K562 (cell line): ENCODE data around the gene HMSD.

Experiments
- EGR1 ChIP-seq: fragments of 450-650 bp; conservative IDR thresholded peaks from 2 replicates; pipeline ENCODE4 v1.6.1; 2017; ENCODE audit warnings: mild to moderate bottlenecking
- FOS ChIP-seq: IDR thresholded peaks from 3 replicates; pipeline ENCODE4 v1.6.1; 2011; ENCODE audit not compliant: insufficient read length; ENCODE audit errors: extremely low read depth
- FOXP1 ChIP-seq: sonication (generic); formaldehyde crosslinking; IDR thresholded peaks from 2 replicates; pipeline ENCODE4 v1.8.0; 2022; ENCODE audit warnings: mild to moderate bottlenecking, missing genetic modification reagents
- L3MBTL2 ChIP-seq: fragments of 450-650 bp; IDR thresholded peaks from 2 replicates; pipeline ENCODE4 v1.6.1; 2016; ENCODE audit warnings: mild to moderate bottlenecking, moderate library complexity
- NUFIP1 ChIP-seq: fragments of 450-650 bp; IDR thresholded peaks from 2 replicates; pipeline ENCODE4 v1.6.1; 2018; ENCODE audit not compliant: partially characterized antibody
- RFX5 ChIP-seq: IDR thresholded peaks from 2 replicates; pipeline ENCODE4 v1.6.1; 2011; ENCODE audit warnings: low read depth, mild to moderate bottlenecking, improper control_type of control experiment, low read length
- SMARCA5 ChIP-seq: fragments of 450-650 bp; IDR thresholded peaks from 2 replicates; pipeline ENCODE4 v1.6.1; 2016
- TBL1XR1 ChIP-seq, 2 experiments: IDR thresholded peaks; 2 replicates each; pipeline ENCODE4 v1.6.1; 2012; ENCODE audit warnings: improper control_type of control experiment in 2 of 2, low read length in 2 of 2, mild to moderate bottlenecking in 1 of 2
- TF ChIP-seq, protein P1 (sequence below), 3 experiments: IDR thresholded peaks in 2 of 3; conservative IDR thresholded peaks in 1 of 3; 2 replicates each; pipeline ENCODE4 v1.5.1; 2011 to 2012; ENCODE audit warnings: low read length in 3 of 3, mild to moderate bottlenecking in 3 of 3, control low read depth in 2 of 3, improper control_type of control experiment in 1 of 3, inconsistent platforms in 1 of 3, low read depth in 1 of 3, mixed read lengths in 1 of 3, moderate library complexity in 1 of 3; ENCODE audit not compliant: insufficient read depth in 2 of 3

DNA sequence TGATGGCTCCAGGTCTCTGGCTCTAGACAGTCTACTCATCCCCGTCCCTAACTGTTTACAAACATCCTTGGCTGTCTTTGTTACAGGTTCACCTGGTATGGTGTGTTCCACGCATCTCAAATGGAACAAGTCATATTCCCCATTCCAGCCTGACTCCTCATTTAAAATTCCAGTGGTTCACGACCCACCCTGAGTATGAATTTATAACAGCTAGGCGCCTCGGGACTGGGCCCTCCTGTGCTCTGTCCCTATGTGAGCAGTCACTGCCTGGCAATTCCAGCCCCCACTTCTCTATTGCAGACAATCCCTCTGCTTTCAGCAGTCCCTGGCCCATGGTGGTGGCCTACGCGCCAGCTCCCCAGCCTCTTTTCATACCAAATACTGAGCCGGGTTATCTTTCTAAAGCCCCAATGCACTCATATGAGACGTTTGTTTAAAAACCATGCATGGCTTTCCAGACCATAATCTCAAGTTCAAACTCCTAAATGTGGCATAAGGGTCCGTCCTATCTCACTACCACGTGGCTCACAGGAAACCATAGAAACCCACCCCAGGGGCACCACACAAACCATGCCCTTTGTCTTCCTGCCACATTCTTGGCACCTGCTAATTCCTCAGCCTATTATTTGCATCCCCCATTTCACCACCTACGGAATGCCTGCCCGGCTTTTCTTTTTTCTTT lies 22.4 kb downstream of the HMSD start:
- TF ChIP-seq, protein P1, sequence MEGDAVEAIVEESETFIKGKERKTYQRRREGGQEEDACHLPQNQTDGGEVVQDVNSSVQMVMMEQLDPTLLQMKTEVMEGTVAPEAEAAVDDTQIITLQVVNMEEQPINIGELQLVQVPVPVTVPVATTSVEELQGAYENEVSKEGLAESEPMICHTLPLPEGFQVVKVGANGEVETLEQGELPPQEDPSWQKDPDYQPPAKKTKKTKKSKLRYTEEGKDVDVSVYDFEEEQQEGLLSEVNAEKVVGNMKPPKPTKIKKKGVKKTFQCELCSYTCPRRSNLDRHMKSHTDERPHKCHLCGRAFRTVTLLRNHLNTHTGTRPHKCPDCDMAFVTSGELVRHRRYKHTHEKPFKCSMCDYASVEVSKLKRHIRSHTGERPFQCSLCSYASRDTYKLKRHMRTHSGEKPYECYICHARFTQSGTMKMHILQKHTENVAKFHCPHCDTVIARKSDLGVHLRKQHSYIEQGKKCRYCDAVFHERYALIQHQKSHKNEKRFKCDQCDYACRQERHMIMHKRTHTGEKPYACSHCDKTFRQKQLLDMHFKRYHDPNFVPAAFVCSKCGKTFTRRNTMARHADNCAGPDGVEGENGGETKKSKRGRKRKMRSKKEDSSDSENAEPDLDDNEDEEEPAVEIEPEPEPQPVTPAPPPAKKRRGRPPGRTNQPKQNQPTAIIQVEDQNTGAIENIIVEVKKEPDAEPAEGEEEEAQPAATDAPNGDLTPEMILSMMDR (IDR thresholded peaks at IDR 0.05 in 2 of 3, conservative IDR thresholded peaks at IDR 0.05 in 1 of 3; ENCODE audit: insufficient read depth in 2 of 3, low read depth in 1 of 3, low read length in 3 of 3) = no peak
- TF ChIP-seq FOXP1 (no peak), RFX5 (no peak), FOS (no peak), SMARCA5 (no peak), L3MBTL2 (no peak), NUFIP1 (no peak), TBL1XR1 (IDR thresholded peaks at IDR 0.05; ENCODE audit: low read length in 2 of 2) (no peak), EGR1 (no peak)
